Measurements from ENCODE around the gene TPK1.

DNA sequence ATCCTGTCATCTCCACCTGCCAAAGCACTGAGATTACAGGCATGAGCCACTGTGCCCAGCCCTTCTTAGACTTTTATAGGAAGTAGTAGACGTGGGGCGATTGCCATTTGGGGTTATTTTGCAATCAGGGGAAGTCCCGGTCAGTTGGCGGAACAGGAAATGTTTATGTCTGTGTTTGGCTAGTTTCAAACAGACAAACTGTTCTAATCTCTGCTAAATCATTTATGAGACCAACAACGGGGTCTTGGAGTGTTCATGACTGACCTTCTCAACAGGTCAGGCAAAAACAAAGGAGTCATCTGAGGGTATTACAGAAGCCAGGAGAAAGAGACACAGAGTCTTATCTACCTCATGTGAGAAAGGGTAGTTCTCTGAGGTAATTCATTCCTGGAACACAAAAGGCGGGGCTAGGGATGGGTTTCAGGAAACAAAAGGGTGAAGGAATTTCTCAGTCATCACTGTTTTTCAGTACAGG is 6.6 kb upstream of the TPK1 start:
- TF ChIP-seq POLR2A (IDR thresholded peaks at IDR 0.05) = no peak
- TF ChIP-seq, protein P1, sequence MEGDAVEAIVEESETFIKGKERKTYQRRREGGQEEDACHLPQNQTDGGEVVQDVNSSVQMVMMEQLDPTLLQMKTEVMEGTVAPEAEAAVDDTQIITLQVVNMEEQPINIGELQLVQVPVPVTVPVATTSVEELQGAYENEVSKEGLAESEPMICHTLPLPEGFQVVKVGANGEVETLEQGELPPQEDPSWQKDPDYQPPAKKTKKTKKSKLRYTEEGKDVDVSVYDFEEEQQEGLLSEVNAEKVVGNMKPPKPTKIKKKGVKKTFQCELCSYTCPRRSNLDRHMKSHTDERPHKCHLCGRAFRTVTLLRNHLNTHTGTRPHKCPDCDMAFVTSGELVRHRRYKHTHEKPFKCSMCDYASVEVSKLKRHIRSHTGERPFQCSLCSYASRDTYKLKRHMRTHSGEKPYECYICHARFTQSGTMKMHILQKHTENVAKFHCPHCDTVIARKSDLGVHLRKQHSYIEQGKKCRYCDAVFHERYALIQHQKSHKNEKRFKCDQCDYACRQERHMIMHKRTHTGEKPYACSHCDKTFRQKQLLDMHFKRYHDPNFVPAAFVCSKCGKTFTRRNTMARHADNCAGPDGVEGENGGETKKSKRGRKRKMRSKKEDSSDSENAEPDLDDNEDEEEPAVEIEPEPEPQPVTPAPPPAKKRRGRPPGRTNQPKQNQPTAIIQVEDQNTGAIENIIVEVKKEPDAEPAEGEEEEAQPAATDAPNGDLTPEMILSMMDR (IDR thresholded peaks at IDR 0.05) = no peak

Measured in Peyer's patch (tissue), 4 donors.